ENCODE measurements around the gene HDAC4.

DNA sequence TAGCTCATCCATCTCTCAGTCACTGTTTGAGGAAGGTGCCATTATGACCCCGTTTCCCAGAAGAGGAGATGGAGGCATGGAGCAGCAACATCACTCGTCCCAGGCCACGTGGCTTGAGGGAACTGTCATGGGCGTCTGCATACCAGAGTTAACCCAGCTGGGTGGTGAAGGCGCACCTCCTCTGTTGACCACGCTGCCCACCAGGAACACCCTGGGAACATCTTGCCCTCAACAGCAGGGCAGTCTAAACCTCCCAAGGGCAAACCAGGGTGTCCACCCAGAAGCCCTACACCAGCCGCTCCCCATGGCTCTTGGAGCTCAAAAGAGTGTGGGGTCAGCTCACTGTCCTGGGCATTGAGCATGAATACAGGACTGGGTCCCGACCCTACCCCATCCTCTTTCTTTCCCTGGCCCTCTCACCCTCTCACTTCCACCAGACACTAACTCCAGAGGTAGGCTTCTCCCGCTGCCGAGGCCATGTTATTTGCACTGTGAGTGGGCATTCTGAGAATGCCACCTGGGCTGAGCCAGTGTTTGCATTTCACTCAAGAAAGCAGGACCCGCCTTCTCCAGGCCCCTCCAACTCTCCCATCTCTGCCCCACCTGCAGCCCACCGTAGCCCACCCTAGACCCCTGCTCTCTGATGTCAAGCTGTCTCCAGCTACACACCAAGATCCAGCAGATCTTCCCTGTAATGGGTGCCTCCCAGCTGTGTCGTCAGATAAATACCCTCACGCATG lies 259.6 kb downstream of the HDAC4 start:
- TF ChIP-seq CTCF (tag by site-specific recombination; IDR thresholded peaks at IDR 0.05) (no peak), PBX3 (CRISPR knock-in tag; IDR thresholded peaks at IDR 0.05) (no peak), ZBTB21 (tag by site-specific recombination; IDR thresholded peaks at IDR 0.05) (no peak), TCF7L2 (IDR thresholded peaks at IDR 0.05; ENCODE audit: borderline replicate concordance, low read depth, low read length) (no peak), ZNF335 (tag by site-specific recombination; conservative IDR thresholded peaks at IDR 0.05) (no peak), ZNF600 (tag by site-specific recombination; IDR thresholded peaks at IDR 0.05) (no peak), ZNF670 (tag by site-specific recombination; IDR thresholded peaks at IDR 0.05; ENCODE audit: low read depth) (no peak), ZNF843 (tag by site-specific recombination; IDR thresholded peaks at IDR 0.05) (no peak), ZNF596 (tag by site-specific recombination; IDR thresholded peaks at IDR 0.05) (no peak), OVOL3 (tag by site-specific recombination; IDR thresholded peaks at IDR 0.05) (no peak), ZNF184 (tag by site-specific recombination; IDR thresholded peaks at IDR 0.05) (no peak)
- TF ChIP-seq, protein P1, sequence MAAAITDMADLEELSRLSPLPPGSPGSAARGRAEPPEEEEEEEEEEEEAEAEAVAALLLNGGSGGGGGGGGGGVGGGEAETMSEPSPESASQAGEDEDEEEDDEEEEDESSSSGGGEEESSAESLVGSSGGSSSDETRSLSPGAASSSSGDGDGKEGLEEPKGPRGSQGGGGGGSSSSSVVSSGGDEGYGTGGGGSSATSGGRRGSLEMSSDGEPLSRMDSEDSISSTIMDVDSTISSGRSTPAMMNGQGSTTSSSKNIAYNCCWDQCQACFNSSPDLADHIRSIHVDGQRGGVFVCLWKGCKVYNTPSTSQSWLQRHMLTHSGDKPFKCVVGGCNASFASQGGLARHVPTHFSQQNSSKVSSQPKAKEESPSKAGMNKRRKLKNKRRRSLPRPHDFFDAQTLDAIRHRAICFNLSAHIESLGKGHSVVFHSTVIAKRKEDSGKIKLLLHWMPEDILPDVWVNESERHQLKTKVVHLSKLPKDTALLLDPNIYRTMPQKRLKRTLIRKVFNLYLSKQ (tag by site-specific recombination; IDR thresholded peaks at IDR 0.05; ENCODE audit: borderline replicate concordance) = no peak
